SK-N-SH treated with all-trans-retinoic acid at 6 μM for 48 hours (cell line): ENCODE results near the gene PALLD.

Source experiments
- ATAC-seq: fragments of 200-7000 bp; cut with Tn5 transposase; 3 replicates; pipeline ENCODE4 v1.9.1; 2020; ENCODE audit warnings: mild to moderate bottlenecking, moderate library complexity
- ARNTL ChIP-seq: fragments of 450-650 bp; formaldehyde crosslinking; IDR thresholded peaks from 2 replicates; pipeline ENCODE4 v1.5.0; 2020; ENCODE audit warnings: low read depth, mild to moderate bottlenecking, moderate library complexity, borderline replicate concordance
- BACH2 ChIP-seq: fragments of 250-450 bp; sonication (Bioruptor Pico); IDR thresholded peaks from 2 replicates; pipeline ENCODE4 v1.9.0; 2021; ENCODE audit warnings: mild to moderate bottlenecking, borderline replicate concordance
- CREB5 ChIP-seq: fragments of 250-450 bp; sonication (Bioruptor Pico); IDR thresholded peaks from 2 replicates; pipeline ENCODE4 v1.5.1; 2020; ENCODE audit warnings: low read depth, mild to moderate bottlenecking, moderate library complexity
- ESRRG ChIP-seq: fragments of 250-450 bp; sonication (Bioruptor Pico); IDR thresholded peaks from 2 replicates; pipeline ENCODE4 v1.6.1; 2021; ENCODE audit warnings: mild to moderate bottlenecking
- GLIS3 ChIP-seq: fragments of 250-450 bp; sonication (Bioruptor Pico); IDR thresholded peaks from 2 replicates; pipeline ENCODE4 v1.5.0; 2020; ENCODE audit warnings: mild to moderate bottlenecking, moderate library complexity
- ISL1 ChIP-seq: fragments of 250-450 bp; sonication (Bioruptor Pico); IDR thresholded peaks from 2 replicates; pipeline ENCODE4 v2.1.2; 2022; ENCODE audit warnings: mild to moderate bottlenecking, moderate library complexity
- OSR1 ChIP-seq: fragments of 250-450 bp; sonication (Bioruptor Pico); IDR thresholded peaks from 2 replicates; pipeline ENCODE4 v1.8.0; 2022; ENCODE audit warnings: moderate library complexity, mild to moderate bottlenecking, inconsistent platforms
- PATZ1 ChIP-seq: fragments of 250-450 bp; sonication (Bioruptor Pico); IDR thresholded peaks from 2 replicates; pipeline ENCODE4 v1.8.0; 2020; ENCODE audit warnings: mild to moderate bottlenecking, moderate library complexity, borderline replicate concordance
- PPARA ChIP-seq: fragments of 250-450 bp; sonication (Bioruptor Pico); IDR thresholded peaks from 2 replicates; pipeline ENCODE4 v1.5.0; 2020; ENCODE audit warnings: mild to moderate bottlenecking, borderline replicate concordance
- SNAI2 ChIP-seq: fragments of 250-450 bp; sonication (Bioruptor Pico); IDR thresholded peaks from 2 replicates; pipeline ENCODE4 v1.5.0; 2020; ENCODE audit warnings: mild to moderate bottlenecking, moderate library complexity
- TCF4 ChIP-seq: fragments of 250-450 bp; sonication (Bioruptor Pico); IDR thresholded peaks from 2 replicates; pipeline ENCODE4 v1.8.0; 2021; ENCODE audit warnings: mild to moderate bottlenecking, moderate library complexity, borderline replicate concordance
- TOX ChIP-seq: fragments of 250-450 bp; sonication (Bioruptor Pico); IDR thresholded peaks from 2 replicates; pipeline ENCODE4 v1.8.0; 2021; ENCODE audit warnings: mild to moderate bottlenecking, moderate library complexity, borderline replicate concordance
- ZC3H10 ChIP-seq: fragments of 250-450 bp; sonication (Bioruptor Pico); IDR thresholded peaks from 2 replicates; pipeline ENCODE4 v1.5.1; 2021; ENCODE audit warnings: mild to moderate bottlenecking, moderate library complexity
- ZFP3 ChIP-seq: fragments of 250-450 bp; sonication (Bioruptor Pico); IDR thresholded peaks from 2 replicates; pipeline ENCODE4 v1.5.0; 2020; ENCODE audit warnings: mild to moderate bottlenecking, moderate library complexity
- ZFP30 ChIP-seq: fragments of 450-650 bp; formaldehyde crosslinking; IDR thresholded peaks from 2 replicates; pipeline ENCODE4 v1.5.0; 2022; ENCODE audit warnings: mild to moderate bottlenecking, moderate library complexity
- ZNF565 ChIP-seq: fragments of 450-650 bp; formaldehyde crosslinking; conservative IDR thresholded peaks from 2 replicates; pipeline ENCODE4 v1.5.0; 2020; ENCODE audit warnings: low read depth, mild to moderate bottlenecking, moderate library complexity
- ZNF70 ChIP-seq: fragments of 450-650 bp; formaldehyde crosslinking; IDR thresholded peaks from 2 replicates; pipeline ENCODE4 v1.5.0; 2020; ENCODE audit warnings: mild to moderate bottlenecking, moderate library complexity
- ZNF8 ChIP-seq: fragments of 450-650 bp; formaldehyde crosslinking; IDR thresholded peaks from 2 replicates; pipeline ENCODE4 v1.5.0; 2020; ENCODE audit warnings: mild to moderate bottlenecking, moderate library complexity
- TF ChIP-seq, protein P1 (sequence below): fragments of 250-450 bp; sonication (Bioruptor Pico); IDR thresholded peaks from 2 replicates; pipeline ENCODE4 v1.5.0; 2020; ENCODE audit warnings: mild to moderate bottlenecking, moderate library complexity
- TF ChIP-seq, protein P2 (sequence below): fragments of 250-450 bp; sonication (Bioruptor Pico); IDR thresholded peaks from 2 replicates; pipeline ENCODE4 v1.5.1; 2021; ENCODE audit warnings: mild to moderate bottlenecking, moderate library complexity

PALLD gene

DNA sequence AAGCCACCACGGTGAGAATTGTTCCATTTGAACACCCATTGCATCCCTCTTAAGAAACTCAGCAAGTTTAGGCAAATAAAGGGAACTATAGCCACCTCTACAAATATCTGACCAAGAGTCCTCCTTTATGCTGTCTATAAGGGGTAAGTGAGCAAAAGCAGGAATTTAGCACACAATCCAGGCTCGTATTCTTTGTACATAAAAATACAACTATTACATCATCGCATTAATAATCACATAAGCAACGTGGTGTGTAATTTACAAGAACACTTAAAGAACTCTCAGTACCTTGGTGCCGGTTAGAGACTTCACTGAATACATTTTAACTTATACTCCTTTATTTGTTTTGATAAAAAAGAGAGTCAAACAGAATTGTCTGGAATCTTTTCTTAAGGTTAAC, 38.8 kb downstream of the PALLD start:
- TF ChIP-seq PATZ1 (CRISPR knock-in tag) = no peak
- TF ChIP-seq CREB5 = no peak
- no peak for TF ChIP-seq GLIS3 (CRISPR knock-in tag)
- no peak for TF ChIP-seq PPARA
- no peak for TF ChIP-seq TOX (CRISPR knock-in tag)
- TF ChIP-seq ISL1 = no peak
- no peak for TF ChIP-seq ZNF565
- TF ChIP-seq ZNF70 = no peak
- no peak for TF ChIP-seq TCF4
- no peak for TF ChIP-seq ARNTL (CRISPR knock-in tag)
- no peak for TF ChIP-seq ZNF8 (CRISPR knock-in tag)
- TF ChIP-seq, protein P1, sequence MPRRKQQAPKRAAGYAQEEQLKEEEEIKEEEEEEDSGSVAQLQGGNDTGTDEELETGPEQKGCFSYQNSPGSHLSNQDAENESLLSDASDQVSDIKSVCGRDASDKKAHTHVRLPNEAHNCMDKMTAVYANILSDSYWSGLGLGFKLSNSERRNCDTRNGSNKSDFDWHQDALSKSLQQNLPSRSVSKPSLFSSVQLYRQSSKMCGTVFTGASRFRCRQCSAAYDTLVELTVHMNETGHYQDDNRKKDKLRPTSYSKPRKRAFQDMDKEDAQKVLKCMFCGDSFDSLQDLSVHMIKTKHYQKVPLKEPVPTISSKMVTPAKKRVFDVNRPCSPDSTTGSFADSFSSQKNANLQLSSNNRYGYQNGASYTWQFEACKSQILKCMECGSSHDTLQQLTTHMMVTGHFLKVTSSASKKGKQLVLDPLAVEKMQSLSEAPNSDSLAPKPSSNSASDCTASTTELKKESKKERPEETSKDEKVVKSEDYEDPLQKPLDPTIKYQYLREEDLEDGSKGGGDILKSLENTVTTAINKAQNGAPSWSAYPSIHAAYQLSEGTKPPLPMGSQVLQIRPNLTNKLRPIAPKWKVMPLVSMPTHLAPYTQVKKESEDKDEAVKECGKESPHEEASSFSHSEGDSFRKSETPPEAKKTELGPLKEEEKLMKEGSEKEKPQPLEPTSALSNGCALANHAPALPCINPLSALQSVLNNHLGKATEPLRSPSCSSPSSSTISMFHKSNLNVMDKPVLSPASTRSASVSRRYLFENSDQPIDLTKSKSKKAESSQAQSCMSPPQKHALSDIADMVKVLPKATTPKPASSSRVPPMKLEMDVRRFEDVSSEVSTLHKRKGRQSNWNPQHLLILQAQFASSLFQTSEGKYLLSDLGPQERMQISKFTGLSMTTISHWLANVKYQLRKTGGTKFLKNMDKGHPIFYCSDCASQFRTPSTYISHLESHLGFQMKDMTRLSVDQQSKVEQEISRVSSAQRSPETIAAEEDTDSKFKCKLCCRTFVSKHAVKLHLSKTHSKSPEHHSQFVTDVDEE (CRISPR knock-in tag) = no peak
- TF ChIP-seq ESRRG (CRISPR knock-in tag) = no peak
- no peak for TF ChIP-seq ZFP30 (CRISPR knock-in tag)
- TF ChIP-seq, protein P2, sequence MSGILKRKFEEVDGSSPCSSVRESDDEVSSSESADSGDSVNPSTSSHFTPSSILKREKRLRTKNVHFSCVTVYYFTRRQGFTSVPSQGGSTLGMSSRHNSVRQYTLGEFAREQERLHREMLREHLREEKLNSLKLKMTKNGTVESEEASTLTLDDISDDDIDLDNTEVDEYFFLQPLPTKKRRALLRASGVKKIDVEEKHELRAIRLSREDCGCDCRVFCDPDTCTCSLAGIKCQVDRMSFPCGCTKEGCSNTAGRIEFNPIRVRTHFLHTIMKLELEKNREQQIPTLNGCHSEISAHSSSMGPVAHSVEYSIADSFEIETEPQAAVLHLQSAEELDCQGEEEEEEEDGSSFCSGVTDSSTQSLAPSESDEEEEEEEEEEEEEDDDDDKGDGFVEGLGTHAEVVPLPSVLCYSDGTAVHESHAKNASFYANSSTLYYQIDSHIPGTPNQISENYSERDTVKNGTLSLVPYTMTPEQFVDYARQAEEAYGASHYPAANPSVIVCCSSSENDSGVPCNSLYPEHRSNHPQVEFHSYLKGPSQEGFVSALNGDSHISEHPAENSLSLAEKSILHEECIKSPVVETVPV (CRISPR knock-in tag) = no peak
- TF ChIP-seq, all 23 proteins: peak for 0

GRCh38 chr4:168536448-168536847, 39.6 kb downstream of the PALLD start:
- TF ChIP-seq SNAI2 (CRISPR knock-in tag) = no peak
- no peak for TF ChIP-seq CREB5
- TF ChIP-seq TCF4 = no peak
- TF ChIP-seq OSR1 (CRISPR knock-in tag) = no peak
- no peak for TF ChIP-seq TOX (CRISPR knock-in tag)
- TF ChIP-seq ZFP3 (CRISPR knock-in tag) = no peak
- no peak for TF ChIP-seq ZFP30 (CRISPR knock-in tag)
- TF ChIP-seq, protein P2 (CRISPR knock-in tag) = no peak
- no peak for TF ChIP-seq ZC3H10 (CRISPR knock-in tag)
- TF ChIP-seq BACH2 (CRISPR knock-in tag) = no peak
- TF ChIP-seq ESRRG (CRISPR knock-in tag) = no peak
- TF ChIP-seq ARNTL (CRISPR knock-in tag) = no peak
- TF ChIP-seq ISL1 = no peak
- no peak for TF ChIP-seq GLIS3 (CRISPR knock-in tag)
- ATAC-seq = no peak

More for the DNA sequence above, 38.8 kb downstream of the PALLD start:
- ATAC-seq = no peak

GRCh38 chr4:168537086-168537485, 40.2 kb downstream of the PALLD start:
- TF ChIP-seq ZNF8 (CRISPR knock-in tag) (no peak), ARNTL (CRISPR knock-in tag) (no peak), ZNF565 (no peak)
- TF ChIP-seq, protein P2 (CRISPR knock-in tag) = no peak
- no peak for ATAC-seq
